ENCODE data around the gene ARSD.

DNA sequence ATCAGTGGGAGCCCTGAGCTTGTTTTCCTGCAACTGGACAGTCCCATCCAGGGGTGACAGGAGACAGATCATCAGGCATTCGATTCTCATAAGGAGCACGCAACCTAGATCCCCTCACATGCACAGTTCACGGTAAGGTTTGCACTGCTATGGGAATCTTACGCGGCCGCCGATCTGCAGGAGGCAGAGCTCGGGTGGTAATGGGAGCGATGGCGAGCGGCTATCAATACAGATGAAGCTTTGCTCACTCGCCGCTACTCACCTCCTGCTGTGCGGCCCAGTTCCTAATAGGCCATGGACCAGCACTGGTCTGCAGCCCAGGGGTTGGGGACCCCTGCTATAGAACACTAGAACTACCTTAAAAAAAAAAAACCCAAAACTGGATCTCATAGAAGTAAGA lies 45.4 kb downstream of the ARSD start:
- TF ChIP-seq, protein P1, sequence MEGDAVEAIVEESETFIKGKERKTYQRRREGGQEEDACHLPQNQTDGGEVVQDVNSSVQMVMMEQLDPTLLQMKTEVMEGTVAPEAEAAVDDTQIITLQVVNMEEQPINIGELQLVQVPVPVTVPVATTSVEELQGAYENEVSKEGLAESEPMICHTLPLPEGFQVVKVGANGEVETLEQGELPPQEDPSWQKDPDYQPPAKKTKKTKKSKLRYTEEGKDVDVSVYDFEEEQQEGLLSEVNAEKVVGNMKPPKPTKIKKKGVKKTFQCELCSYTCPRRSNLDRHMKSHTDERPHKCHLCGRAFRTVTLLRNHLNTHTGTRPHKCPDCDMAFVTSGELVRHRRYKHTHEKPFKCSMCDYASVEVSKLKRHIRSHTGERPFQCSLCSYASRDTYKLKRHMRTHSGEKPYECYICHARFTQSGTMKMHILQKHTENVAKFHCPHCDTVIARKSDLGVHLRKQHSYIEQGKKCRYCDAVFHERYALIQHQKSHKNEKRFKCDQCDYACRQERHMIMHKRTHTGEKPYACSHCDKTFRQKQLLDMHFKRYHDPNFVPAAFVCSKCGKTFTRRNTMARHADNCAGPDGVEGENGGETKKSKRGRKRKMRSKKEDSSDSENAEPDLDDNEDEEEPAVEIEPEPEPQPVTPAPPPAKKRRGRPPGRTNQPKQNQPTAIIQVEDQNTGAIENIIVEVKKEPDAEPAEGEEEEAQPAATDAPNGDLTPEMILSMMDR (IDR thresholded peaks at IDR 0.05 in 4 of 5, conservative IDR thresholded peaks at IDR 0.05 in 1 of 5): no peak
- TF ChIP-seq POLR2A (IDR thresholded peaks at IDR 0.05): no peak
